ENCODE results near the gene SLC10A7.

DNA sequence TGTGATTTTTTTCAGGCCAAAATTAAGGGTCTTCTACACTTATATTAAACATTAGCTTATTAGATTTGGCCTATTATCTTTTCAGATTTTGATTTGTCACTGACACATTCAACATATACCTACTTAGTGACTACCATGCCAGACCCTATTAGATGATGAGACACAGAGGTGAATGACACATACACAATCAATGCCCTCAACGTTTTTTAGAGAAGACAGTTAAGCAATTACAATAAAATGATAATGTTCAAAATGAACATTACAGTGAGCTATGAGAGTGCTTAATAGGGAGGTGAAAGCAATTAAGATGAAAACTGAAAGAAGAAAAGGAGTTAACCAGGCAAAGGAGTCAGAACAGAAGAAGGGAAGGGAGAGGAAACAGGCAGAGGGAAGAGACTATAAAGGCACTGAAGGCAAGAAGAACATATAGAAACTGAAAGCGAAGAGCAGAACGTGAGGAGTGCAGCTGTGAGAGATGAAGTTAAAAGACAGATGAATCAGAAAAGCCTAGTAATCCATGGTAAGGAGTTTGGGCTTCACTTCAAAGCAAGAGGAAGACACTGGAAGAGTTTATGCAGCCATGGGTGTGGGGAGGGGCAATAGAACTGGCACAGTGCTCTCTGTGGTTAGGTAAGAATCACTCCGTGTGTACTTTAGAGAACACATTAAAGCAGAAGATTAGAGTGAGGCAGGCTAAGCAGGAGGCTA lies 188.4 kb downstream of the SLC10A7 start:
- no peak for TF ChIP-seq CTCF (IDR thresholded peaks at IDR 0.05; ENCODE audit: poor library complexity)
- no peak for TF ChIP-seq EZH2phosphoT487 (IDR thresholded peaks at IDR 0.05; ENCODE audit: low read depth, severe bottlenecking, unreplicated experiment)
- TF ChIP-seq EZH2 (IDR thresholded peaks at IDR 0.05; ENCODE audit: borderline replicate concordance): no peak
